ENCODE measurements around the gene CCDC12.
"Not testable (repeated sequence)": the region's sequence is repeated elsewhere in the genome, so short reads cannot be mapped to it uniquely, and the experiment has no call there.

CCDC12 gene

DNA sequence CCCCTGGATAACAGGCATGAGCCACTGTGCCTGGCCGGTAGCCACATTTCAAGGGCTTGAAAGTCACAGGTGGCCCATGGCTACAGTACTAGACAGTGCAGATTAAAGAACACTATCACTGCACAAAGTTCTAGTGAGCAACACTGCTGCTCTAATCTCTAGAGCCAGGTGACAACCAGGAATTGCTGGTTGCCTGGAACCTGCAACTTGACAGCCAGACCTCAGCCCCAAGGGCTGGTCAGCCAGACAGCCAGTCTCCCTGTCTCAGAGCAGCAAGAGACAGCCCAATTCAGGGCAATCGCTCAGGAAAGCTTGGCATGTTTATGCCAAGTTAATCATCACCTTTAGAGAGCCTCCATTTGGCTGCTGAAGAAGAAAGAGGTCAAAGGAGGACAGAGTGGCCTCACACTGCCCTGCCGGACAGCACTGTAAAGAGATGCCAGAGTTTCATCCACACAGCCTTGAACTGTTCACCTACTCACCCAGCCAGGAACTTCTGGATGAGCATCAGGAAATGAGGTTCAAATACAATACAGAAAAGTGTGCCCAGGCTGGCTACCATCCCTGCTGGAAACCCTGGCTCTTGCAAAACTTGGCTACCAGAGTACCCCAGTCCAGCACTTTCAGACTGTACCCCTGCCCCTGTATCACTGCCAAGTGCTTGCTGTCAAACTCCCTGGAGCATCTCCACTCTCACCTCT is 6.0 kb downstream of the CCDC12 start:
- DNase-seq = no peak
- Histone ChIP-seq H3K27ac (ENCODE audit: insufficient read depth, low read length, poor library complexity, severe bottlenecking) (no peak overlapping the region), H3K27me3 (replicated peaks; ENCODE audit: control insufficient read depth, insufficient read depth, low read length, poor library complexity, severe bottlenecking) (no peaks in the 10 kb centered on the region), H3K9me3 (ENCODE audit: control insufficient read depth, low read length) (no peaks in the 10 kb centered on the region), H3K36me3 (ENCODE audit: control insufficient read depth, insufficient read depth, low read length) (peaks cover 14% of the 10 kb centered on the region), H3K4me1 (ENCODE audit: control insufficient read depth, insufficient read depth, low read length, poor library complexity, severe bottlenecking) (peaks cover 47% of the 10 kb centered on the region), H3K4me3 (ENCODE audit: insufficient read depth, low read depth, low read length, poor library complexity, severe bottlenecking) (no peak overlapping the region)

DNA sequence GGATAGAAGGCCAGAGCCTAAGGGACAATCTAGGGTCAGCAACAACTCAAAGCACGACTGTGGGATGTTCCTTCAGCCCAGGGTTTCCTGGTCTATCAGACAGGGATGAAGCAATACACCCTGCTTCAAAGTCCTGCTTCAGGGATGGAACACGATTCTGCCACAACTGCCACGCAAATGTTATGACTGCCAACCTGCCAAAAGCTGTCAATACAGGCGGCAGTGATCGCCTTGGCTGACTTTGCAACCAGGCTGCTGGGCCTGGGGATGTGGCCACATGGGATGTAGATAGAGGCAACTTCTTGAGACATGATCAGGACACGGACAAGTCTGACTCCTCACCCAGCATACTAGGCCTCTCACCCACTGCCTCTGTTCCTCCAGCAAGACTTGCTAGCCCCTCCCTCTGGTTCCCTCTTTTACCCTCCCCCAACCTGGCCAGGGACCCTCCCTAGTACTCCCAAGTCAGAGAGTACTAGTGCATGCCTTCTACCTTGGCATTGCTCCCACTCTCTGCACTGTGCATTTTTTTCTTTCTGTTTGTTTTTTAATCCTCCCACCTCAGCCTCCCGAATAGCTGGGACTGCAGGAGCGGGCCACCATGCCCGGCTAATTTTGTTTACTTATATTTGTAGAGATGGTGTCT is 7.6 kb downstream of the CCDC12 start:
- H3K4me3 ChIP-seq (ENCODE audit: insufficient read depth, low read depth, low read length, poor library complexity, severe bottlenecking) = no peak overlapping the region
- no peaks in the 10 kb centered on the region for H3K9me3 ChIP-seq (ENCODE audit: control insufficient read depth, low read length)
- no peaks in the 10 kb centered on the region for H3K27me3 ChIP-seq (replicated peaks; ENCODE audit: control insufficient read depth, insufficient read depth, low read length, poor library complexity, severe bottlenecking)
- H3K36me3 ChIP-seq (ENCODE audit: control insufficient read depth, insufficient read depth, low read length) = peaks cover 17% of the 10 kb centered on the region
- H3K27ac ChIP-seq (ENCODE audit: insufficient read depth, low read length, poor library complexity, severe bottlenecking) = peak overlapping the region; percentile 1
- peaks cover 46% of the 10 kb centered on the region for H3K4me1 ChIP-seq (ENCODE audit: control insufficient read depth, insufficient read depth, low read length, poor library complexity, severe bottlenecking)
- DNase-seq = no peak

GRCh38 chr3:46966811-46967210 is 9.7 kb downstream of the CCDC12 start:
- Histone ChIP-seq H3K9me3 (ENCODE audit: control insufficient read depth, low read length) (no peaks in the 10 kb centered on the region), H3K4me3 (ENCODE audit: insufficient read depth, low read depth, low read length, poor library complexity, severe bottlenecking) (no peak overlapping the region), H3K36me3 (ENCODE audit: control insufficient read depth, insufficient read depth, low read length) (peaks cover 17% of the 10 kb centered on the region), H3K27ac (ENCODE audit: insufficient read depth, low read length, poor library complexity, severe bottlenecking) (no peak overlapping the region), H3K27me3 (replicated peaks; ENCODE audit: control insufficient read depth, insufficient read depth, low read length, poor library complexity, severe bottlenecking) (no peaks in the 10 kb centered on the region), H3K4me1 (ENCODE audit: control insufficient read depth, insufficient read depth, low read length, poor library complexity, severe bottlenecking) (peaks cover 40% of the 10 kb centered on the region)
- DNase-seq = no peak

GRCh38 chr3:46965151-46965550 is 11.4 kb downstream of the CCDC12 start:
- Histone ChIP-seq H3K4me3 (ENCODE audit: insufficient read depth, low read depth, low read length, poor library complexity, severe bottlenecking) (no peak overlapping the region), H3K36me3 (ENCODE audit: control insufficient read depth, insufficient read depth, low read length) (peaks cover 17% of the 10 kb centered on the region), H3K9me3 (ENCODE audit: control insufficient read depth, low read length) (no peaks in the 10 kb centered on the region), H3K27me3 (replicated peaks; ENCODE audit: control insufficient read depth, insufficient read depth, low read length, poor library complexity, severe bottlenecking) (no peaks in the 10 kb centered on the region), H3K4me1 (ENCODE audit: control insufficient read depth, insufficient read depth, low read length, poor library complexity, severe bottlenecking) (peaks cover 33% of the 10 kb centered on the region), H3K27ac (ENCODE audit: insufficient read depth, low read length, poor library complexity, severe bottlenecking) (no peak overlapping the region)
- no peak for DNase-seq

DNA sequence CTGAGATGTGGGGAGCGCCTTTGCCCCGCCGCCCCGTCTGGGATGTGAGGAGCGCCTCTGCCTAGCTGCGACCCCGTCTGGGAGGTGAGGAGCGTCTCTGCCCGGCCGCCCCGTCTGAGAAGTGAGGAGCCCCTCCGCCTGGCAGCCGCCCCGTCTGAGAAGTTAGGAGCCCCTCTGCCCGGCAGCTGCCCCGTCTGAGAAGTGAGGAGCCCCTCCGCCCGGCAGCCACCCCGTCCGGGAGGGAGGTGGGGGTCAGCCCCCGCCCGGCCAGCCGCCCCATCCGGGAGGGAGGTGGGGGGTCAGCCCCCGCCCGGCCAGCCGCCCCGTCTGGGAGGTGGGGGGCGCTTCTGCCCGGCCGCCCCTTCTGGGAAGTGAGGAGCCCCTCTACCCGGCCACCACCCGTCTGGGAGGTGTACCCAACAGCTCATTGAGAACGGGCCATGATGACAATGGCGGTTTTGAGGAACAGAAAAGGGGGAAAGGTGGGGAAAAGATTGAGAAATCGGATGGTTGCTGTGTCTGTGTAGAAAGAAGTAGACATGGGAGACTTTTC is 12.4 kb downstream of the CCDC12 start:
- H3K4me1 ChIP-seq (ENCODE audit: control insufficient read depth, insufficient read depth, low read length, poor library complexity, severe bottlenecking) = peaks cover 44% of the 10 kb centered on the region
- H3K27me3 ChIP-seq (replicated peaks; ENCODE audit: control insufficient read depth, insufficient read depth, low read length, poor library complexity, severe bottlenecking); H3K27ac ChIP-seq (ENCODE audit: insufficient read depth, low read length, poor library complexity, severe bottlenecking); DNase-seq; H3K9me3 ChIP-seq (ENCODE audit: control insufficient read depth, low read length); H3K4me3 ChIP-seq (ENCODE audit: insufficient read depth, low read depth, low read length, poor library complexity, severe bottlenecking): not testable (repeated sequence)
- peaks cover 17% of the 10 kb centered on the region for H3K36me3 ChIP-seq (ENCODE audit: control insufficient read depth, insufficient read depth, low read length)

DNA sequence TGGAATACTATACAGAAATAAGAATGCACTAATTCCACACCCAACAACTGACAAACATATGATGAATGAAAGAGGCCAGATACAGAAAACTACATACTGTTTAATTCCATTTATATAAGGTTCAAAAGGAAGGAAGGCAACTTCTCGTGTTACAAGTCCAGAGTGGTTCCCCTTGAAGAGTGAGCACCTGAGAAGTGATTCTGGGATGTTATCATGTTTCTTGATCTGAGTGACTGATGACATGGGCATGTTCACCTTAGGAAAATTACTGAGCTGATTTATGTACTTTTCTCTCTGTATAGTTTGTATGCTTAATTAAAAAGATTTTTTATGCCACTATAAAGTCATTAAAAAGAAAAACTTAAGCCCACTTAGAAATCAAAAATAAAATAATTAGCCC is 13.6 kb downstream of the CCDC12 start:
- H3K4me3 ChIP-seq (ENCODE audit: insufficient read depth, low read depth, low read length, poor library complexity, severe bottlenecking) = no peak overlapping the region
- no peaks in the 10 kb centered on the region for H3K27me3 ChIP-seq (replicated peaks; ENCODE audit: control insufficient read depth, insufficient read depth, low read length, poor library complexity, severe bottlenecking)
- no peaks in the 10 kb centered on the region for H3K9me3 ChIP-seq (ENCODE audit: control insufficient read depth, low read length)
- no peak for DNase-seq
- H3K36me3 ChIP-seq (ENCODE audit: control insufficient read depth, insufficient read depth, low read length) = peaks cover 8% of the 10 kb centered on the region
- H3K27ac ChIP-seq (ENCODE audit: insufficient read depth, low read length, poor library complexity, severe bottlenecking) = no peak overlapping the region
- H3K4me1 ChIP-seq (ENCODE audit: control insufficient read depth, insufficient read depth, low read length, poor library complexity, severe bottlenecking) = peaks cover 46% of the 10 kb centered on the region

- no peak for DNase-seq
- Histone ChIP-seq H3K4me1 (ENCODE audit: control insufficient read depth, insufficient read depth, low read length, poor library complexity, severe bottlenecking) (peaks cover 43% of the 10 kb centered on the region), H3K9me3 (ENCODE audit: control insufficient read depth, low read length) (no peaks in the 10 kb centered on the region), H3K27me3 (replicated peaks; ENCODE audit: control insufficient read depth, insufficient read depth, low read length, poor library complexity, severe bottlenecking) (no peaks in the 10 kb centered on the region), H3K27ac (ENCODE audit: insufficient read depth, low read length, poor library complexity, severe bottlenecking) (no peak overlapping the region), H3K4me3 (ENCODE audit: insufficient read depth, low read depth, low read length, poor library complexity, severe bottlenecking) (no peak overlapping the region), H3K36me3 (ENCODE audit: control insufficient read depth, insufficient read depth, low read length) (peaks cover 7% of the 10 kb centered on the region)
Measured at GRCh38 chr3:46962427-46962826, 14.1 kb downstream of the CCDC12 start.

DNA sequence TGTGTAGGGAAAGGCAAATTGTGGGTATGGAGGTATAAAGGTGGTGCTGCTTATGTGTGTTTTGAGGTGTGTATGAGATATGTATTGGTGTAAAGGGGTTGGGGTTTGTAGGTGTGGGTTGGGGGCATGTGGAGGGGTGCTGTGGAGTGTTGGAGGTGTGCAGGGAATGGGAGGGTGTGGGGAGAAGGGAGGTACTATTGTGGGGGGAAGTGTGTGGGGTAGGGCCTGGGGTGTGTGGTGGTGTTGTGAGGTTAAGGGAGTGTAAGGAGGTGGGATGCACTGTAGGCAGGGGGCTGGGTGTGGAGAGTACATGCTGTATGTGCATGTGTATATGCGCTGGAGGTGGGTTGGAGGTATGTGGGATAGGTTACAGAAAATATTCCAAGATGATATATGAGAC is 15.7 kb downstream of the CCDC12 start:
- H3K4me1 ChIP-seq (ENCODE audit: control insufficient read depth, insufficient read depth, low read length, poor library complexity, severe bottlenecking) = peaks cover 41% of the 10 kb centered on the region
- no peaks in the 10 kb centered on the region for H3K27me3 ChIP-seq (replicated peaks; ENCODE audit: control insufficient read depth, insufficient read depth, low read length, poor library complexity, severe bottlenecking)
- peaks cover 6% of the 10 kb centered on the region for H3K36me3 ChIP-seq (ENCODE audit: control insufficient read depth, insufficient read depth, low read length)
- H3K9me3 ChIP-seq (ENCODE audit: control insufficient read depth, low read length) = no peaks in the 10 kb centered on the region
- H3K27ac ChIP-seq (ENCODE audit: insufficient read depth, low read length, poor library complexity, severe bottlenecking) = no peak overlapping the region
- H3K4me3 ChIP-seq (ENCODE audit: insufficient read depth, low read depth, low read length, poor library complexity, severe bottlenecking) = no peak overlapping the region
- no peak for DNase-seq

DNA sequence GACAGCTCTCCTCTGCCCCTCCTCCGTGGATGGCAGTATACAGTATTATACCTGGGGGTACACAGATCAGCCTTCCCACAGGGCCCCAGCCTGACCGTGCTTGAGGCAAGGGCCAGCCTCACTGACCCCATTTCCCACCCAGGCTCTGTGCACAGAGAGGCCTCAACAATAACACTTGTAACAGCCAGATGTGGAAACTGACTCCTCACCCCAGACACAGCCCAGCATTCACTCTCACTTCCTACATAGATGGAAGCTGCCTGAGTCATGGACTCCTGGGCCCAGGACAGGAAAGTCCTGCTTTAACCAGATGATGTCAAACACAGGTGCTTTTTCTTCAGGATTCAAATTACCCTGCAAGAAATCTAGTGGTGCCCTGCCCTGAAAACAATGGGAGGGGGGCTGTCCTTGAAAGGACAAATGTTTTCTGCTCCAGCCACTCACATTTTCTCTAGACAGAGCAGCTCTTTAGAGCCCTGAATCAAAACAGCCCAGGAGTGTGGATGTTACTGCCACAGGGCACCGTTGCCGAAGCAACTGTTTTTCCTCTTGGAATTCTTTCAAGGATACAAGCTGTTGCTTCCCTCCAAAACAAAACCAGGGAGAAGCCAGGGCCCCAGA is 16.4 kb downstream of the CCDC12 start:
- Histone ChIP-seq H3K36me3 (ENCODE audit: control insufficient read depth, insufficient read depth, low read length) (no peaks in the 10 kb centered on the region), H3K27ac (ENCODE audit: insufficient read depth, low read length, poor library complexity, severe bottlenecking) (no peak overlapping the region), H3K4me3 (ENCODE audit: insufficient read depth, low read depth, low read length, poor library complexity, severe bottlenecking) (no peak overlapping the region), H3K9me3 (ENCODE audit: control insufficient read depth, low read length) (no peaks in the 10 kb centered on the region), H3K27me3 (replicated peaks; ENCODE audit: control insufficient read depth, insufficient read depth, low read length, poor library complexity, severe bottlenecking) (no peaks in the 10 kb centered on the region), H3K4me1 (ENCODE audit: control insufficient read depth, insufficient read depth, low read length, poor library complexity, severe bottlenecking) (peaks cover 44% of the 10 kb centered on the region)
- no peak for DNase-seq

GRCh38 chr3:46959161-46959511 is 17.4 kb downstream of the CCDC12 start:
- H3K9me3 ChIP-seq (ENCODE audit: control insufficient read depth, low read length) = no peaks in the 10 kb centered on the region
- no peak overlapping the region for H3K4me3 ChIP-seq (ENCODE audit: insufficient read depth, low read depth, low read length, poor library complexity, severe bottlenecking)
- peak overlapping the region; percentile 5 for H3K27ac ChIP-seq (ENCODE audit: insufficient read depth, low read length, poor library complexity, severe bottlenecking)
- peaks cover 52% of the 10 kb centered on the region for H3K4me1 ChIP-seq (ENCODE audit: control insufficient read depth, insufficient read depth, low read length, poor library complexity, severe bottlenecking)
- no peaks in the 10 kb centered on the region for H3K36me3 ChIP-seq (ENCODE audit: control insufficient read depth, insufficient read depth, low read length)
- peak in 1 of 3 donors; percentile 20 for DNase-seq
- H3K27me3 ChIP-seq (replicated peaks; ENCODE audit: control insufficient read depth, insufficient read depth, low read length, poor library complexity, severe bottlenecking) = no peaks in the 10 kb centered on the region

Data from effector memory CD4-positive, alpha-beta T cell (primary cell).